Caco-2 (cell line): ENCODE results near the gene GMPS. TPM values are rescaled to one million over a fixed set of nuclear protein-coding genes. Genes with fewer than 3 reads are reported as not detected.
"Not testable (repeated sequence)": the region's sequence is repeated elsewhere in the genome, so short reads cannot be mapped to it uniquely, and the experiment has no call there.

Experiments used
- Bru-seq: library from RNA; stranded (reverse); fragments of 400-500 nt; gene quantifications from one replicate; lab custom pipeline; 2021; lab: Mats Ljungman, UMichigan
- BruChase-seq, 2 experiments: library from RNA; stranded (reverse); fragments of 400-500 nt; gene quantifications; one replicate each; lab custom pipeline; 2021; lab: Mats Ljungman, UMichigan
- BruUV-seq: library from RNA; stranded (reverse); fragments of 400-500 nt; replicated peaks from 2 replicates; lab custom pipeline; 2021; lab: Mats Ljungman, UMichigan
- CTCF ChIA-PET: fragments of 300-600 bp; sonication (Branson Sonifier 250); formaldehyde crosslinking; loops from one replicate; lab custom pipeline; 2022; ENCODE audit warnings: antibody characterized with exemption; lab: Charles Lee
- POLR2A ChIA-PET: fragments of 300-600 bp; sonication (Branson Sonifier 250); formaldehyde crosslinking; loops from one replicate; lab custom pipeline; 2022; ENCODE audit warnings: antibody characterized with exemption; lab: Charles Lee
- DNase-seq, 2 experiments: peaks; one replicate each; pipeline versions ENCODE4 v3.0.0 to v3.0.0-alpha.2; 2020 to 2022
- H3K27me3 ChIP-seq: replicated peaks from 2 replicates; pipeline ENCODE4 v1.6.0; 2011; ENCODE audit warnings: low read length; ENCODE audit not compliant: control insufficient read depth, insufficient read depth
- H3K36me3 ChIP-seq: 2 replicates; pipeline ENCODE4 v1.5.1; 2011; ENCODE audit warnings: low read length; ENCODE audit not compliant: control insufficient read depth, insufficient read depth
- H3K4me1 ChIP-seq: fragments of 250-450 bp; sonication (Bioruptor Pico); 2 replicates; pipeline ENCODE4 v1.5.1; 2020; ENCODE audit warnings: mild to moderate bottlenecking
- H3K4me3 ChIP-seq: 2 replicates; pipeline ENCODE4 v1.5.1; 2011; ENCODE audit warnings: low read depth, mild to moderate bottlenecking, control low read depth, low read length
- H3K9me3 ChIP-seq: fragments of 250-450 bp; sonication (Bioruptor Pico); 2 replicates; pipeline ENCODE4 v1.5.1; 2020; ENCODE audit warnings: mild to moderate bottlenecking, moderate library complexity
- H3K27ac Mint-ChIP-seq: one replicate; pipeline ENCODE4 v1.8.0; 2022; ENCODE audit warnings: mixed read lengths; ENCODE audit not compliant: unreplicated experiment
- H3K27me3 Mint-ChIP-seq: one replicate; pipeline ENCODE4 v1.8.0; 2022; ENCODE audit warnings: mixed read lengths; ENCODE audit not compliant: insufficient read depth, unreplicated experiment
- H3K36me3 Mint-ChIP-seq: one replicate; pipeline ENCODE4 v1.8.0; 2022; ENCODE audit warnings: mild to moderate bottlenecking, mixed read lengths; ENCODE audit not compliant: insufficient read depth, unreplicated experiment
- H3K4me1 Mint-ChIP-seq: one replicate; pipeline ENCODE4 v1.8.0; 2022; ENCODE audit warnings: low read depth, mixed read lengths; ENCODE audit not compliant: unreplicated experiment
- H3K4me3 Mint-ChIP-seq: one replicate; pipeline ENCODE4 v1.8.0; 2022; ENCODE audit warnings: mild to moderate bottlenecking, moderate library complexity, mixed read lengths; ENCODE audit not compliant: unreplicated experiment
- H3K9me3 Mint-ChIP-seq: one replicate; pipeline ENCODE4 v1.8.0; 2022; ENCODE audit warnings: mixed read lengths; ENCODE audit not compliant: unreplicated experiment
- CTCF ChIP-seq, 2 experiments: fragments of 200-600 bp in 1 of 2; IDR thresholded peaks; 1 replicate in 1 of 2; 2 replicates in 1 of 2; pipeline versions ENCODE4 v1.5.1 to v1.8.0; 2011 to 2022; ENCODE audit warnings: antibody characterized with exemption in 1 of 2, control low read depth in 1 of 2, inconsistent platforms in 1 of 2, low read depth in 1 of 2, low read length in 1 of 2, mild to moderate bottlenecking in 1 of 2, moderate library complexity in 1 of 2; ENCODE audit not compliant: insufficient read depth in 1 of 2, severe bottlenecking in 1 of 2, unreplicated experiment in 1 of 2
- intact Hi-C: fragments of 100-400 bp; cut with micrococcal nuclease; formaldehyde crosslinking; loops from one replicate; pipeline ENCODE4 v1.10.0; 2022; ENCODE audit not compliant: unreplicated experiment
- long read RNA-seq: library from polyadenylated mRNA; stranded (forward); transcript quantifications from one replicate; pipeline ENCODE4 v2.0.0, GENCODE V29; 2022
- total RNA-seq: library from RNA; stranded (reverse); gene quantifications from 2 replicates; pipeline ENCODE4 v1.2.3, GENCODE V29; 2022

Gene GMPS
- total RNA-seq (90.7 and 102 TPM in 2 replicates), Bru-seq, nascent RNA (percentile 90 among the genes with signal in this experiment), BruChase-seq, experiment 1, labeled RNA remaining after a 2-hour chase (percentile 89 among the genes with signal in this experiment), BruChase-seq, experiment 2, labeled RNA remaining after a 6-hour chase (percentile 92 among the genes with signal in this experiment)
- long read RNA-seq, full-length matches to known transcripts = 129 of 140 reads
- long read RNA-seq, partial matches to known transcripts = 3 of 140 reads
- long read RNA-seq, other reads (novel, unspliced or antisense) = 8 of 140 reads

DNA sequence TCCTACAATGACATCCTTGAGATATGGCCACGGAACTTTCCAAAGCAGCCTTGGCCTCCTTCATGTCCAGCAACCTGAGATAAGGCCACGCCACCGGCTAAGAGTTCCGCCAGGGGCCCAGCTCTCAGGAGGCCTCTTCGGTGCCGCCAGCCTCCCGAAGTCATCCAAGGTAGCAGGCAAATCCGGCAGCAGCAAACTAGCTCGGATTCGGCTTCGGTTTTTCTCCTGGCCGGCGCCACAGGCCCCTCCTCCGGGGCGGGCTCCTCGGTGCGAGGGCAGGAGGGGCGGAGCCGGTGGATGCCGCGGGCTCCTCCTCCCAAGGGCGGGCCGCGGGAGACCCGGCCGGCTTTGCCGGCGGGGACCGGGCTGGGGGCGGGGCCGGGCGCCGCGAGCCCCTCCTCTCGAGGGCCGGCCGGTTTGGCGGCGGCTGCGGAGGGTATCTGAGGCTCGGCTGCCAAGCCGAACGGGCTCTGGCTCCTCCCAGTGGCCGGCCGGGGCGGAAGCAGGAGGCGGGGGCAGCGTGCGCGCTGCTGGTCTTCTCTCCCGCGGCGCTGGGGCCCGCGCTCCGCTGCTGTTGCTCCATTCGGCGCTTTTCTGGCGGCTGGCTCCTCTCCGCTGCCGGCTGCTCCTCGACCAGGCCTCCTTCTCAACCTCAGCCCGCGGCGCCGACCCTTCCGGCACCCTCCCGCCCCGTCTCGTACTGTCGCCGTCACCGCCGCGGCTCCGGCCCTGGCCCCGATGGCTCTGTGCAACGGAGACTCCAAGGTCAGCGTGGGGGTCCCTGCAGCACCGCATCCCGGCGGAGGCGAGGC, at the start of gene GMPS:
TSS of gene GMPS (plus strand) at position 518 of the 812 bp plus-strand sequence. CDS start at position 739, 221 bp downstream.
- Histone ChIP-seq H3K27me3 (no peaks in the 10 kb centered on the region), H3K36me3 (no peaks in the 10 kb centered on the region), H3K4me1 (peaks cover 12% of the 10 kb centered on the region), H3K4me3 (peak within 1 kb of the TSS; percentile 100), H3K9me3 (no peaks in the 10 kb centered on the region)
- Mint-ChIP-seq H3K36me3 (peaks cover 4% of the 10 kb centered on the region), H3K27me3 (no peaks in the 10 kb centered on the region), H3K27ac (peak within 1 kb of the TSS; percentile 95), H3K4me3 (peak within 1 kb of the TSS; percentile 97), H3K9me3 (no peaks in the 10 kb centered on the region), H3K4me1 (no peaks in the 10 kb centered on the region)
- peak; percentile 94 to 98 for DNase-seq
- no TSS peak for BruUV-seq
- CTCF ChIA-PET = interaction anchor here (0.6 to 1.9 kb wide), 10 partner anchors 15 to 168 kb away, joined by 3 to 29 read pairs (median 4); partner anchors contain the start of gene C3orf33
- peak in 1 of 2 experiments; percentile 54 for TF ChIP-seq CTCF (IDR thresholded peaks at IDR 0.05; ENCODE audit: insufficient read depth in 1 of 2, low read depth in 1 of 2, low read length in 1 of 2, severe bottlenecking in 1 of 2, unreplicated experiment in 1 of 2)
- POLR2A ChIA-PET = interaction anchor here (0.9 to 2.3 kb wide), 3 partner anchors 16 to 121 kb away, joined by 4 to 11 read pairs (median 9); partner anchors contain the start of genes C3orf33 and SLC33A1
- intact Hi-C loops = loop anchor here (1.0 to 2.0 kb wide), 4 partner anchors 16 to 493 kb away; partner anchors contain the start of genes C3orf33 and SLC33A1

DNA sequence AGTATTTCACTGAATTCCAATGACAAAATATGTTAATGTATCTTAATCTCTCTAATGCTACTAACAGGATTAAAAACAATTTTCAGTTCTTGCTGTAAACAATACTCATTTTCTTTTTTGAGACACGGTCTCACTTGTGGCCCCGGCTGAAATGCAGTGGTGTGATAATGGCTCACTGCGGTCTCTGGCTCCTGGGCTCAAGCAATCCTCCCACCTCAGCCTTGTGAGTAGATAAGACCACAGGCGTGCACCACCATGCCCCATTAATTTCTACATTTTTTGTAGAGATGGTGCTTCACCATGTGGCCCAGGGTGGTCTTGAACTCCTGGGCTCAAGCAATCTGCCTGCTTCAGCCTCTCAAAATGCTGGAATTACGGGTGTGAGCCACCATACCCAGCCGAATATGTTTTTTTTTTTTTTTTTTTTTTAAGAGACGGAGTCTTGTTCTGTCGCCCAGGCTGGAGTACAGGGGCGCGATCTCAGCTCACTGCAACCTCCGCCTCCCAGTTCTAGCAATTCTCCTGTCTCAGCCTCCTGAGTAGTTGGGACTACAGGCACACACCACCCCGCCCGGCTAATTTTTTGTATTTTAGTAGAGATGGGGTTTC, 41.9 kb upstream of the GMPS start:
- H3K4me3 ChIP-seq, H3K27me3 ChIP-seq, CTCF ChIA-PET, BruUV-seq, DNase-seq, intact Hi-C loops, H3K4me1 ChIP-seq, H3K36me3 ChIP-seq, H3K4me1 Mint-ChIP-seq, H3K36me3 Mint-ChIP-seq, H3K9me3 ChIP-seq, H3K9me3 Mint-ChIP-seq, H3K27me3 Mint-ChIP-seq, H3K4me3 Mint-ChIP-seq, H3K27ac Mint-ChIP-seq: not testable (repeated sequence)
- POLR2A ChIA-PET = interaction anchor here (0.6 kb wide), 1 partner anchor 600 kb away, joined by 5 read pairs; no protein-coding TSS in a partner anchor

- intact Hi-C loops = no loop called here
- Mint-ChIP-seq H3K36me3 (no peaks in the 10 kb centered on the region), H3K4me3 (no peak overlapping the region), H3K27ac (no peak overlapping the region), H3K9me3 (no peaks in the 10 kb centered on the region), H3K27me3 (no peaks in the 10 kb centered on the region), H3K4me1 (no peaks in the 10 kb centered on the region)
- no peaks in the 10 kb centered on the region for H3K36me3 ChIP-seq
- TF ChIP-seq CTCF (IDR thresholded peaks at IDR 0.05; ENCODE audit: insufficient read depth in 1 of 2, low read depth in 1 of 2, low read length in 1 of 2, severe bottlenecking in 1 of 2, unreplicated experiment in 1 of 2) = no peak
- ChIA-PET POLR2A (no interaction called here), CTCF (no interaction called here)
- H3K4me1 ChIP-seq = no peaks in the 10 kb centered on the region
- no peak overlapping the region for H3K4me3 ChIP-seq
- no peaks in the 10 kb centered on the region for H3K27me3 ChIP-seq
- DNase-seq = no peak
- BruUV-seq = no TSS peak
- no peaks in the 10 kb centered on the region for H3K9me3 ChIP-seq
Observed at GRCh38 chr3:155835341-155836071, 34.9 kb upstream of the GMPS start.
